GM06990 (cell line): ENCODE results near the gene MBL2.

ENCODE experiments used
- DNase-seq: peaks from one replicate; pipeline ENCODE4 v3.0.0-alpha.2; 2011; ENCODE audit not compliant: insufficient read length; ENCODE audit errors: extremely low read depth
- H3K27me3 ChIP-seq: replicated peaks from 2 replicates; pipeline ENCODE4 v1.6.0; 2011; ENCODE audit warnings: low read length; ENCODE audit not compliant: control insufficient read depth, insufficient read depth
- H3K36me3 ChIP-seq: 2 replicates; pipeline ENCODE4 v1.5.1; 2011; ENCODE audit warnings: low read length; ENCODE audit not compliant: control insufficient read depth, insufficient read depth
- H3K4me3 ChIP-seq: replicated peaks from 2 replicates; pipeline ENCODE4 v1.5.1; 2011; ENCODE audit warnings: low read depth, mild to moderate bottlenecking, control low read depth, low read length
- TF ChIP-seq, protein P1 (sequence below): IDR thresholded peaks from 2 replicates; pipeline ENCODE4 v1.5.1; 2011; ENCODE audit warnings: low read length, control low read depth, mild to moderate bottlenecking, inconsistent platforms; ENCODE audit not compliant: insufficient read depth, poor library complexity, severe bottlenecking

MBL2 gene

DNA sequence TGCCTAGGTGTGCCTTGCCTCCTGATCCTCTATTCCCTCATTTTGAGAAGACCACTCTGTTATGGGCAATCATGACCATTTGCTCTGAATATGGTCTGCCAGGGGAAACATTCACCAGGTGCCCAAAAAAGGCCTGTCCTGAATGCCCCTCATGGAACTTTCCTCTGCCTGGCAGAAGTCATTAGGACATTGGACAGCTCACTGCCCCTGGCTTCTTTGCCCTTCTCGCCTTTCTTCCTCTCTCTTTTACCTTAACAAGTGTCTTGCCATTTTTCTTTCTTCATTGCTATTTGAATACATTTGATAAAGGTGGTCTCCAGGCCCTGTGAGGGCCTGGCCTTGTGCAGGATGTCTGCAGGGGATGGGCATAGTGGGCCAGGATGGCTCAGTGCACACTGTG is 20.3 kb downstream of the MBL2 start:
- DNase-seq, result no peak
- TF ChIP-seq, protein P1, sequence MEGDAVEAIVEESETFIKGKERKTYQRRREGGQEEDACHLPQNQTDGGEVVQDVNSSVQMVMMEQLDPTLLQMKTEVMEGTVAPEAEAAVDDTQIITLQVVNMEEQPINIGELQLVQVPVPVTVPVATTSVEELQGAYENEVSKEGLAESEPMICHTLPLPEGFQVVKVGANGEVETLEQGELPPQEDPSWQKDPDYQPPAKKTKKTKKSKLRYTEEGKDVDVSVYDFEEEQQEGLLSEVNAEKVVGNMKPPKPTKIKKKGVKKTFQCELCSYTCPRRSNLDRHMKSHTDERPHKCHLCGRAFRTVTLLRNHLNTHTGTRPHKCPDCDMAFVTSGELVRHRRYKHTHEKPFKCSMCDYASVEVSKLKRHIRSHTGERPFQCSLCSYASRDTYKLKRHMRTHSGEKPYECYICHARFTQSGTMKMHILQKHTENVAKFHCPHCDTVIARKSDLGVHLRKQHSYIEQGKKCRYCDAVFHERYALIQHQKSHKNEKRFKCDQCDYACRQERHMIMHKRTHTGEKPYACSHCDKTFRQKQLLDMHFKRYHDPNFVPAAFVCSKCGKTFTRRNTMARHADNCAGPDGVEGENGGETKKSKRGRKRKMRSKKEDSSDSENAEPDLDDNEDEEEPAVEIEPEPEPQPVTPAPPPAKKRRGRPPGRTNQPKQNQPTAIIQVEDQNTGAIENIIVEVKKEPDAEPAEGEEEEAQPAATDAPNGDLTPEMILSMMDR, result no peak
- no peak overlapping the region for H3K4me3 ChIP-seq
- no peaks in the 10 kb centered on the region for H3K36me3 ChIP-seq
- H3K27me3 ChIP-seq, result no peaks in the 10 kb centered on the region

DNA sequence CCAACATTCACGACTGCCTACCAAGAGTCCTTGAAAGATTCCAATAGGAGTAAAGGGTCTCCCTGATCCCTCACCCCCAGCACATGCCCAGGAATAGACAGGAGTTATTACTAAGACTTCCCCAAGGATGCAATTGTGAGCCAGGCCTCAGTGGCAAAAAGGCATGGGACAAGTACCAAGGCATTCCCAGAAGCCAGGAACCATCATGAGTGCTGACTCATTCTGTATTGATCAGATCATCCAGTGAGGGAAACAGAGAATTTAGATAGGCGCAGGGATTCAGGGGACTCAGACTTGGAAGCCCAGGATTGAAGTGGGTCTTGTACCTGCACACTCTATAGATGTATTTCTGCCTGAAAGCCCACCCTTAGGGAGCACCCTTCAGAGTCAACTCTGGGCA is 21.2 kb downstream of the MBL2 start:
- TF ChIP-seq, protein P1, result no peak
- Histone ChIP-seq H3K4me3 (no peak overlapping the region), H3K36me3 (no peaks in the 10 kb centered on the region), H3K27me3 (no peaks in the 10 kb centered on the region)
- no peak for DNase-seq

DNA sequence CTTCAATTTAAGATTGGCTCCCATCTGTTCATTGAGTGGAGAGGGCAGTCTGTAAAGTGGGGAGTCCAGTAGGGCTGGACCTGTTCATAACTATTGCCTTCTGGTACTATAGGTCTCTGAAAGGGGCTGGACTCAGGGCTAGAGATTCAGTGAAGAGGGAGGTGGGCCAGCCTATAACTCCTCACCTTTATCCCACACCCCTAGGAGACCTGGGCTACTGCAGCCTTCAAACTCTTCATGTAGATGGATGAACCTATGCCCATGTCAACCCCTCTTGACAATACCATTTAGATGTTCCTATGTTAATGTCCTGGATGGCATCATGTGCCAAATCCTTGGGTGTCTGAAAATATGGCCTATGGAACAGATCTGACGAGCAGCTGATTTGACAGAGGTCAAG is 22.0 kb downstream of the MBL2 start:
- no peak for DNase-seq
- Histone ChIP-seq H3K4me3 (no peak overlapping the region), H3K27me3 (no peaks in the 10 kb centered on the region), H3K36me3 (no peaks in the 10 kb centered on the region)
- TF ChIP-seq, protein P1, result no peak

DNA sequence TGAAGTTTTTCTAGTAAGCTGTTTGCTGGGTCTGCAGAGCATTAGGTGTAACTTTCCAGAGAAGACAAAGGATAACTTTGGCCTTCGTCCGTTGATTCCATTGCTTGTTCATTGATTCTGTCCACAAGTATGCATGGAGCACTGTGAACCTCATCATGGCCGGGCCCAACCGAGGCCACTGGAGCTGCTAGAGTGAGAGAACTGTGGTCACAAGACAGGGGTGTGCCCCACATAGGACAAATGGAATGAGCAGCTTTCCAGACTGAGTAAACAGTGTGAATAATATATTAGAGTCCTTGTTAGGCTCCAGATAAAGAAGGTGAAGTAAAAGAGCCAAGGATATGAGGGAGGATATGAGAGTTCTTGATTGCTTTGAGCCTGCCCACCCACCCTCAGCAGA is 24.9 kb downstream of the MBL2 start:
- TF ChIP-seq, protein P1, result no peak
- Histone ChIP-seq H3K36me3 (no peaks in the 10 kb centered on the region), H3K4me3 (no peak overlapping the region), H3K27me3 (no peaks in the 10 kb centered on the region)
- no peak for DNase-seq

DNA sequence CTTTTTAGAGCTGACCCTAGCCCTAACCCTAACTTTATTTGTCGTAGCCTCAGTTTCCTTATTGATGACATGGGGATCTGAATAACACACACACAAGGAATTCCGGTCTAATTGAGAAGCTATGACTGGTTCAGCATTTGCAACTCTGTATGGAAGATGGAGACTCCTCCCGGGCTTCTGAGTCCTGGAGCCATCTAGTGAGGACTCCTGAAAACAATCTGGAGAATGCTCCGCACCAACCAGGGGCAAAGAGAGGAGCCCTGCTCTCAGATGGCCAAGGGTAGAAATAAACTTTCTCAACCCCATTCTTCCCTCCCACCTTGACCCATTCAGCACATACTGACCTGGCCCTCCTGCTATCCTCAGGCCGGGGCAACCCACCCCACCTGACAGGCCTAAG is 26.4 kb downstream of the MBL2 start:
- TF ChIP-seq, protein P1, result no peak
- Histone ChIP-seq H3K4me3 (no peak overlapping the region), H3K27me3 (no peaks in the 10 kb centered on the region; the same call in 1 of the 2 replicates), H3K36me3 (no peaks in the 10 kb centered on the region)
- DNase-seq, result no peak
